ENCODE results near the gene GFAP.
A peak's percentile ranks its signal among the peaks of the same experiment; 100 is the strongest.

The GFAP gene

DNA sequence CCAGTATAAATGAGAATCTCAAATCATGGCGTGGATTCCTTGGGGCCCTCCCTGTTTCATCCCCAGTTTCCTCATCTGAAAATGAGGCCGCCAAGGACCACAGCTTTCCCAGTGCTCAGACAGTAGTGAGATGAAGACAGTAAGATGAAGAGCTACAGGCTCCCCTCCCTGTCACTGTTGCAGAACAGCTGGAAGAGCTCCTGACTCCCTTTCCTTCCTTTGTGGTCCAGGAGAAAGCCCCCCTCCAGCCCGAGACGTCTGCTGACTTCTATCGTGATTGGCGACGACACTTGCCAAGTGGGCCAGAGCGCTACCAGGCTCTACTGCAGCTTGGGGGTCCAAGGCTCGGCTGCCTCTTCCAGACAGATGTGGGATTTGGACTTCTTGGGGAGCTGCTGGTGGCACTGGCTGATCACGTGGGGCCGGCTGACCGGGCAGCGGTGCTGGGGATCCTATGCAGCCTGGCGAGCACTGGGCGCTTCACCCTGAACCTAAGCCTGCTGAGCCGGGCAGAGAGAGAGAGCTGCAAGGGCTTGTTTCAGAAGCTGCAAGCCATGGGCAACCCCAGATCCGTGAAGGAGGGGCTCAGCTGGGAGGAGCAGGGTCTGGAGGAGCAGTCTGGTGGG, 13.1 kb downstream of the GFAP start:
- no peak overlapping the region for H3K27ac ChIP-seq
- no peak for TF ChIP-seq ZFX (IDR thresholded peaks at IDR 0.05)
- TF ChIP-seq, protein P1, sequence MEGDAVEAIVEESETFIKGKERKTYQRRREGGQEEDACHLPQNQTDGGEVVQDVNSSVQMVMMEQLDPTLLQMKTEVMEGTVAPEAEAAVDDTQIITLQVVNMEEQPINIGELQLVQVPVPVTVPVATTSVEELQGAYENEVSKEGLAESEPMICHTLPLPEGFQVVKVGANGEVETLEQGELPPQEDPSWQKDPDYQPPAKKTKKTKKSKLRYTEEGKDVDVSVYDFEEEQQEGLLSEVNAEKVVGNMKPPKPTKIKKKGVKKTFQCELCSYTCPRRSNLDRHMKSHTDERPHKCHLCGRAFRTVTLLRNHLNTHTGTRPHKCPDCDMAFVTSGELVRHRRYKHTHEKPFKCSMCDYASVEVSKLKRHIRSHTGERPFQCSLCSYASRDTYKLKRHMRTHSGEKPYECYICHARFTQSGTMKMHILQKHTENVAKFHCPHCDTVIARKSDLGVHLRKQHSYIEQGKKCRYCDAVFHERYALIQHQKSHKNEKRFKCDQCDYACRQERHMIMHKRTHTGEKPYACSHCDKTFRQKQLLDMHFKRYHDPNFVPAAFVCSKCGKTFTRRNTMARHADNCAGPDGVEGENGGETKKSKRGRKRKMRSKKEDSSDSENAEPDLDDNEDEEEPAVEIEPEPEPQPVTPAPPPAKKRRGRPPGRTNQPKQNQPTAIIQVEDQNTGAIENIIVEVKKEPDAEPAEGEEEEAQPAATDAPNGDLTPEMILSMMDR (conservative IDR thresholded peaks at IDR 0.05), result no peak

DNA sequence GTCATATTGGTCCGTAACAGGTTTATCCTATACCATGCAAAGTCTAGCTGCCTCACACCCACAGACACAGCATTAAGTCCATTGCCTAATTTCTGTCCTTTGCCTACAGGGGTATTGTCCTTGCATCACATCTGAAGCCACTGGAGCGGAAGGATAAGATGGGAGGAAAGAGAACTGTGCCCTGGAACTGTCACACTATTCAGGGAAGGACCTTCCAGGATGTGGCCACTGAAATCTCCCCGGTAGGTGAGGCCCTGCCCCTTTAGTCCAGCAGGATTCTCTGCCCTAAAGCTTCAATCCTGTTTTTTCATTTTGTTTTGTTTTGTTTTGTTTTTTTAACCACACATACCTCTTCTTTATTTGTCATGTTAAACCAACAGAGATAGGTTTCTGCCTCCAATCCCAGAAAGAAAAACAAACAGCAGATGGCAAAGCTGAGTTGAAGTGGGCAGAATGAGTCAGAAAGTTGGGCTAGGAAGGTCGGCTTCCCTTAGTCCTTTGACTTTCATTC, 13.8 kb downstream of the GFAP start:
- H3K27ac ChIP-seq, result no peak overlapping the region
- TF ChIP-seq ZFX (IDR thresholded peaks at IDR 0.05), result no peak
- TF ChIP-seq, protein P1 (conservative IDR thresholded peaks at IDR 0.05), result no peak

DNA sequence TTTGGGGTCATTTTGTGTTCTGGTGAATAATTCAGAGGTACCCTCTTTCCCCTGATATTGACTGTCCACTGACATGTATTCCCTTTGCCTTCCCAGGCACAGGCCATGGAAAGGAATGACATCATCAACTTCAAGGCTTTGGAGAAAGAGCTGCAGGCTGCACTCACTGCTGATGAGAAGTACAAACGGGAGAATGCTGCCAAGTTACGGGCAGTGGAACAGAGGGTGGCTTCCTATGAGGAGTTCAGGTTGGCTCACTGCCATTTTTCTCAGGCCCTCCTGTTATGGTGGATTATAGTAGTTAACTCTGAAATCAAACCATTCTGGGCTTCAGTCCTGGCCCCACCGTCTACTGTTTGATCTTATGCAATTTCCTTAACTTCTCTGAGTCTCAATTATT, 14.4 kb downstream of the GFAP start:
- TF ChIP-seq, protein P1 (conservative IDR thresholded peaks at IDR 0.05), result no peak
- no peak for TF ChIP-seq ZFX (IDR thresholded peaks at IDR 0.05)
- H3K27ac ChIP-seq, result no peak overlapping the region

DNA sequence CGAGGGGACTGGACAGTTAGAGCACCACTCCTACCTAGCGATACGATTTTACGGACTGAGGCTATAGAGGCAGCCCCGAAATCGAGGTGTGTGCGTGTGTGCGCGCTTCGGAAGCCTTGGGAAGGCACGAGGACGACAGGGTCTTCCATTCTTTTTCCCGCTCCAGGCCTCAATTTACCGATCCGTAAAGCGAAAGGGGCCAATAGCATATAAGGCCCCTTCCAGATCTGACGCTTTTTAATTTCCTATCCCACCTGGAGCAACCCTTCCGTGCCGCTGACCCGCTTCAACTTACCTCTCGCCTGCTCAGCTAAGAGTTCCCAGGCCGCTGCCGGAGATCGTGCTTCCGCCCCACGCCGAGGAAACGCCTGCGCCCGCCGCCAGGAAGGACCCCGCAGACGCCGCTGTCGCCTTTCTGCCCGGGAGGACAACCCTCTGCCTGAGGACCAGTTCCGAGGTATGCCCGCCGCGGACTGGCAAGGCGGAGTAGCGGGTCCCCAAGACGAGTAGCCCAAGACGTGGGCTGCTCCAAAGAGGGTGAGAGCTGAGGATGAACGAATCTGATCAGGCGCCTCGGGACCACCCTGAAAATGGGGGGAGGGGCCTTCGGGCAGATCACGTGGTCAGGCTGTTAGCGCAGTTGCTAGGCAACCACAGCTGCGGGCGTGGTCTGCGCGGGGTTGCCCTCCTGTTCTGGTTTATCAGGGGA, 16.1 kb downstream of the GFAP start, which contains the start of gene EFTUD2:
Gene EFTUD2 (minus strand): TSS at position 372 of the 709 bp plus-strand sequence. CDS start 4,924 bp downstream, outside the sequence.
- TF ChIP-seq, protein P1 (conservative IDR thresholded peaks at IDR 0.05), result no peak
- TF ChIP-seq ZFX (IDR thresholded peaks at IDR 0.05), result peak; percentile 77; the same call in 1 of the 2 replicates
- H3K27ac ChIP-seq, result peak within 1 kb of the TSS; percentile 90

DNA sequence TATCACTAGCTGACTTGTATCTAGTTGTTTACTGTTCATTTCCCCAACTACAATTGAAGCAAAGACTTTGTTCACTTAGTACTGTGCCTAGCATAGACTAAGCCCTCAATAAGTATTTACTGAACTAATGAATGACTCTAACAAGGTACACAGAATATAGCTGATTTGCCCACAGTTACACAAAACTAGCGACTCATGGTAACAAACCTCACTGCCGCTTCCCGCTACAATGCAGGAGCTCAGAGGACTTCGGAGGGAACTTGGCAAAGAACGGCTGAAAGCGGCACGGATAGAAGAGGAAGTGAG, 16.6 kb downstream of the GFAP start:
- H3K27ac ChIP-seq, result peak overlapping the region; percentile 90
- TF ChIP-seq ZFX (IDR thresholded peaks at IDR 0.05), result no peak
- TF ChIP-seq, protein P1 (conservative IDR thresholded peaks at IDR 0.05), result no peak

DNA sequence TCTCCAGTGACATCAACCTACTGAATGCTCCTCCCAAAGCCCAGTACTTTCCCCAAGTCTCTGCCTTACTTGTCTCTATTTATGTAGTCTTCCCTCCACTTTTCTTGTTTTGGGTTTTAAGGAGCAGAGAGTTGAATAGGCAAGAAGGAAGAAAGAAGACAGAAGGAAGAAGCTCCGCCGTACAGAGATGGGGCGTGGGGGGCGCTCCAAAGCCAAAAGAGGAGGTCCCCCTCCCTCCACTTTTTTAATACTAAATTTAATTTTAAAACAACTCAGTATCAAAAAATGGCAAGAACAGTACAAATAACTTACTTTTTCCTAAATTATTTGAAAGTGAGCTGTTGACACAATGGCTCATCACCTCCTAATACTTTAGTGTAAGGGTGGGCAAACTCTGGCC, 20.7 kb downstream of the GFAP start:
- no peak for TF ChIP-seq ZFX (IDR thresholded peaks at IDR 0.05)
- TF ChIP-seq, protein P1 (conservative IDR thresholded peaks at IDR 0.05), result no peak
- H3K27ac ChIP-seq, result no peak overlapping the region

DNA sequence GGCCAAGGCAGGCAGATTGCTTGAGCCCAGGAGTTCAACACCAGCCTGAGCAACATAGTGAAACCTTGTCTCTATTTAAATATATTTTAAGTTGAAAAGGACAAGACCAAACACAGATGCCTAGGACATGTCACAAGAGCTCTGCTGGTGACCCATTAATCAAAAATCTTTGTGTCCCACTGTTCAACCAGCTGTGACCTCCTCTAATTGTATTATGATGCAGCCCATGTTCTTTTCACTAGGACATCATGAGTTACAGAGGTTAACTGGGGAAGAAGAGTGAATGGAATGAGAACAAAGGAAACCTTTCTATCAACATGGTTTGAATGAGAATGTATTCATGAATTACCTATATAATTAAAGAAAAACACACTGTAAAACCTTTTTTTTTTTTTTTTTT, 23.1 kb downstream of the GFAP start:
- no peak for TF ChIP-seq ZFX (IDR thresholded peaks at IDR 0.05)
- TF ChIP-seq, protein P1 (conservative IDR thresholded peaks at IDR 0.05), result no peak
- H3K27ac ChIP-seq, result no peak overlapping the region
